Heart right ventricle (tissue), 16 donors: ENCODE measurements around the gene SLIT3. TPM values are rescaled to one million over a fixed set of nuclear protein-coding genes. Genes with fewer than 3 reads are reported as not detected.
"Not testable (repeated sequence)": the region's sequence is repeated elsewhere in the genome, so short reads cannot be mapped to it uniquely, and the experiment has no call there.

Experiments
- ATAC-seq, 8 donors: fragments of 200-7000 bp; cut with Tn5 transposase; one replicate each; pipeline ENCODE4 v1.9.1; 2020; ENCODE audit warnings: mild to moderate bottlenecking in 8 of 8, moderate library complexity in 8 of 8, moderate number of reproducible peaks in 1 of 8
- DNase-seq, 2 donors: peaks; one replicate each; pipeline ENCODE4 v3.0.0-alpha.2; 2020
- H3K27ac ChIP-seq, 10 donors: fragments of 200-600 bp; sonication (generic) in 2 of 10; one replicate each; pipeline versions ENCODE4 v1.5.0 to v1.8.0; 2020 to 2022; ENCODE audit warnings: mild to moderate bottlenecking in 3 of 10
- H3K27me3 ChIP-seq, 7 donors: fragments of 200-600 bp; one replicate each; pipeline ENCODE4 v1.8.0; 2021 to 2022; ENCODE audit warnings: mild to moderate bottlenecking in 2 of 7
- H3K36me3 ChIP-seq, 9 donors: fragments of 200-600 bp; sonication (generic) in 1 of 9; one replicate each; pipeline versions ENCODE4 v1.5.0 to v1.8.0; 2020 to 2022; ENCODE audit warnings: mild to moderate bottlenecking in 2 of 9
- H3K4me1 ChIP-seq, 9 donors: fragments of 200-600 bp; sonication (generic) in 1 of 9; one replicate each; pipeline versions ENCODE4 v1.5.0 to v1.8.0; 2020 to 2022; ENCODE audit warnings: mild to moderate bottlenecking in 4 of 9
- H3K4me3 ChIP-seq, 10 donors: fragments of 200-600 bp; sonication (generic) in 2 of 10; one replicate each; pipeline versions ENCODE4 v1.5.0 to v1.8.0; 2020 to 2022; ENCODE audit warnings: mild to moderate bottlenecking in 7 of 10, moderate library complexity in 2 of 10
- H3K9me3 ChIP-seq, 11 donors: fragments of 200-600 bp in 10 of 11; sonication (generic) in 2 of 11; one replicate each; pipeline versions ENCODE4 v1.5.0 to v1.8.0; 2013 to 2022; ENCODE audit warnings: mild to moderate bottlenecking in 2 of 11, control low read depth in 1 of 11, moderate library complexity in 1 of 11
- whole genome bisulfite sequencing, 2 donors: extraction: QIAGEN DNeasy Blood & Tissue Kit; methylation state at CpG; one replicate each; pipeline ENCODE4 v1.1.7; 2013; ENCODE audit warnings: inconsistent platforms in 1 of 2; 5-methylcytosine and 5-hydroxymethylcytosine counted together
- intact Hi-C, 10 donors: fragments of 100-400 bp; cut with DNase I; formaldehyde crosslinking; loops; one replicate each; pipeline versions ENCODE4 v1.11.1 to v1.14.2; 2022
- polyA plus RNA-seq, 2 donors: library from polyadenylated mRNA; stranded (reverse); fragments of 200-250 nt; gene quantifications; one replicate each; pipeline ENCODE4 v1.2.3, GENCODE V29; 2013
- total RNA-seq, 10 donors: library from RNA; stranded (reverse); fragmentation: NEBNext Ultra II Directional in 3 of 10; extraction: Animal tissue kit (Norgen Biotek cat#: 25700) in 3 of 10; gene quantifications; one replicate each; pipeline versions ENCODE4 v1.2.1 to v1.2.4, GENCODE V29; 2021 to 2023
- TF ChIP-seq, protein P1 (sequence below), 9 donors: fragments of 200-600 bp; sonication (generic) in 2 of 9; IDR thresholded peaks; one replicate each; pipeline versions ENCODE4 v1.5.0 to v1.8.0; 2021 to 2022; ENCODE audit warnings: antibody characterized with exemption in 9 of 9, mild to moderate bottlenecking in 5 of 9, moderate library complexity in 1 of 9
- donor health status: Arrhythmogenic right ventricular cardiomyopathy.
- donor health status: ischemic (EF 13 %, LVEDD 7.1; RV severe dilation, severe dysfunction).
- donor health status: healthy with polysubstance abuse.
- donor health status: DM: no; HTN: yes; CAD: no.
- donor health status: DM: no; HTN: no; CAD: no.
- donor health status: ischemic (EF 25% LVEDD 6.9; RV normal size, moderate dysfunction).
- donor health status: ischemic (EF 25% LVEDD 5.7; RV mildly dilated, moderate dysfunction).
- donor health status: healthy.
- donor health status: DM: yes; HTN: yes; CAD: no.
- donor health status: Ischemic cardiomyopathy.
- donor health status: ischemic (EF 35%, LVEDD 5.7; RV mildly dilated, moderate dysfunction).
- donor health status: nonischemic (EF 11% LVEDD 7.7; RV severe dilation, severe dysfunction).
- donor health status: DM: yes; HTN: yes; CAD: no.
- donor health status: PGD.
- donor health status: ischemic (EF 29% LVEDD 5.4; RV normal size, mild dysfunction).
- donor health status: nonischemic (EF 23%, LVEDD 6.1; RV moderate dilation, normal function).

SLIT3 gene
- total and polyA plus RNA-seq, 12 donors = 2.0 to 29.2 (median 12.1) TPM

DNA sequence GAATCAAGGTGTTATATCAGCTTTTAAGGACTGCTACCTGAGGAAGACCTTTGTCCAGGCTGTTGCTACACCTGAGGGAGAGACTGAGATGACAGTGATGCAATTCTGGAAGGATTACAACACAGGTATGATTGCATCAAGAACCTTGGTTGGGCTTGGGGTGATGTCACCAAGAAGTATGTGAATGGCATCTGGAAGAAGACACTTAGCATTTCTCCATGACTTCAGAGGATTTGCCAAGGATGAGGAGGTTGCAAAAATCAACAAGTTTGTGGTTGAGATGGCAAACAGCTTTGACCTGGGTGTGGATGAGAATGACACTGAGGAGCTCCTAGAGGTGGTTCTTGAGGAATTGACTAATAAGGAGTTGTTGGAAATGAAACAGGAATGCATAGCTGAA lies 653.9 kb downstream of the SLIT3 start:
- no peaks in the 10 kb centered on the region for H3K27me3 ChIP-seq
- no peaks in the 10 kb centered on the region for H3K36me3 ChIP-seq
- H3K4me3 ChIP-seq = no peak overlapping the region
- TF ChIP-seq, protein P1, sequence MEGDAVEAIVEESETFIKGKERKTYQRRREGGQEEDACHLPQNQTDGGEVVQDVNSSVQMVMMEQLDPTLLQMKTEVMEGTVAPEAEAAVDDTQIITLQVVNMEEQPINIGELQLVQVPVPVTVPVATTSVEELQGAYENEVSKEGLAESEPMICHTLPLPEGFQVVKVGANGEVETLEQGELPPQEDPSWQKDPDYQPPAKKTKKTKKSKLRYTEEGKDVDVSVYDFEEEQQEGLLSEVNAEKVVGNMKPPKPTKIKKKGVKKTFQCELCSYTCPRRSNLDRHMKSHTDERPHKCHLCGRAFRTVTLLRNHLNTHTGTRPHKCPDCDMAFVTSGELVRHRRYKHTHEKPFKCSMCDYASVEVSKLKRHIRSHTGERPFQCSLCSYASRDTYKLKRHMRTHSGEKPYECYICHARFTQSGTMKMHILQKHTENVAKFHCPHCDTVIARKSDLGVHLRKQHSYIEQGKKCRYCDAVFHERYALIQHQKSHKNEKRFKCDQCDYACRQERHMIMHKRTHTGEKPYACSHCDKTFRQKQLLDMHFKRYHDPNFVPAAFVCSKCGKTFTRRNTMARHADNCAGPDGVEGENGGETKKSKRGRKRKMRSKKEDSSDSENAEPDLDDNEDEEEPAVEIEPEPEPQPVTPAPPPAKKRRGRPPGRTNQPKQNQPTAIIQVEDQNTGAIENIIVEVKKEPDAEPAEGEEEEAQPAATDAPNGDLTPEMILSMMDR (IDR thresholded peaks at IDR 0.05) = no peak
- H3K4me1 ChIP-seq = peaks cover 0 to 8% (median 0%) of the 10 kb centered on the region in 9 donors
- peaks cover 0 to 4% (median 0%) of the 10 kb centered on the region in 11 donors for H3K9me3 ChIP-seq
- DNase-seq (no peak), ATAC-seq (no peak)
- no peak overlapping the region for H3K27ac ChIP-seq
- intact Hi-C loops = no loop called here

DNA sequence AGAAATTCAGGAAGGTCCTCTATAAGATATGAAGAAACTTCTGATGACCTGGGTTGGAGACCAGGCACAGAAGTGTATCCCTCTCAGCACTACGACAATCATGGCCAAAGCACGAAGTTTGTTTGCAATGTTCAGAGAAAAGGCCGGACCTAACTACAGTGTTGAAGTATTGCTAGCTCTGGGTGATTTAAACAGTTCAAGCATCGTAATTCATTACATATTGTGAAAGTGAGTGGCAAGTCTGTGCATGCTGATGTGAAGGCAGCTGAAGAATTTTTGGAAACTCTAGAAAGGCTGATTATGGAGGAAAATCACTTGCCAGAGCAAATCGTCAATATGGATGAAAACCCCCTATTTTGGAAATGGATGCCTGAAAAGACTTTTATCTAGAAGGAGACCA lies 654.6 kb downstream of the SLIT3 start:
- TF ChIP-seq, protein P1 (IDR thresholded peaks at IDR 0.05) = no peak
- no peak for ATAC-seq
- intact Hi-C loops = no loop called here
- H3K27ac ChIP-seq = no peak overlapping the region
- DNase-seq = no peak
- no peaks in the 10 kb centered on the region for H3K36me3 ChIP-seq
- no peak overlapping the region for H3K4me3 ChIP-seq
- H3K27me3 ChIP-seq = no peaks in the 10 kb centered on the region
- 85 to 86% methylated on average over 5 of the region's 5 CpGs for WGBS, 2 donors
- peaks cover 0 to 4% (median 0%) of the 10 kb centered on the region in 11 donors for H3K9me3 ChIP-seq
- peaks cover 0 to 2% (median 0%) of the 10 kb centered on the region in 9 donors for H3K4me1 ChIP-seq

DNA sequence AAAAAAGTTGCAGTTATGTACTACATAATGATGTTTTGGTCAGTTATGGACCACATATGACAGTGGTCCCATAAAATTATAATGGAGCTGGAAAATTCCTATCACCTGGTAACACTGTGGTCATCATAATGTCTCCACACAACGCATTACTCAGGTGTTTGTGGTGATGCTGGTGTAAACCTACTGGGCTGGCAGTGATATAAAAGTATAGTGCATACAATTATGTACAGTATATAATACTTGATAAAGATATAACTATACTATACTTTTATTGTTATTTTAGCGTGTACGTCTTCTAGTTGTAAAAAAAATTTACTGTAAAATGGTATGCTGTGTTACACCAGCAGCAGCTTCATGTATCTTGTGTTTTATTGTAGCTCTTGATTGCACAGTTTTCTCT lies 655.7 kb downstream of the SLIT3 start:
- H3K27ac ChIP-seq = no peak overlapping the region
- H3K27me3 ChIP-seq = no peaks in the 10 kb centered on the region
- WGBS, 2 donors = 94 to 96% methylated on average over 3 of the region's 3 CpGs
- ATAC-seq = no peak
- no peaks in the 10 kb centered on the region for H3K36me3 ChIP-seq
- TF ChIP-seq, protein P1 (IDR thresholded peaks at IDR 0.05) = no peak
- DNase-seq = no peak
- H3K9me3 ChIP-seq = peaks cover 0 to 4% (median 0%) of the 10 kb centered on the region in 11 donors
- H3K4me3 ChIP-seq = no peak overlapping the region
- H3K4me1 ChIP-seq = no peaks in the 10 kb centered on the region
- intact Hi-C loops = no loop called here

DNA sequence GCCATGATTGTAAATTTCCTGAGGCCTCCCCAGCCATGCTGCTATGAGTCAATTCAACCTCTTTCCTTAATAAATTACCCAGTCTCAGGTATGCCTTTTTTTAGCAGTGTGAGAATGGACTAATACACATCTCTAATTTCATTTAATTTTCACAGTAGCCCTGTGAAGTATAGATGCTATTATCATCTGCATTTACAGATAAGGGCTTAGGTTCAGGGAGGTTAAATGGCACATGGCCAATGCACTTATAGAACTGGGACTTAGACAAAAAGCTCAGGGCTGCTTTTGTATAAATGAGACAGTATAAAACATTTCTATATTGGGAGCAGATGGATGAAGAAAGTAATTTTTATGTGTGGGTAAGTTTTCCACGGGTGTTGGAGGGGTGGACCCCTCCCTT lies 658.9 kb downstream of the SLIT3 start:
- WGBS, 2 donors = 44 to 71% methylated on average over 1 of the region's 1 CpG
- Histone ChIP-seq H3K9me3 (peaks cover 0 to 4% (median 0%) of the 10 kb centered on the region in 11 donors), H3K36me3 (no peaks in the 10 kb centered on the region), H3K4me1 (no peaks in the 10 kb centered on the region), H3K27ac (no peak overlapping the region), H3K27me3 (no peaks in the 10 kb centered on the region), H3K4me3 (no peak overlapping the region)
- intact Hi-C loops = no loop called here
- TF ChIP-seq, protein P1 (IDR thresholded peaks at IDR 0.05) = no peak
- DNase-seq (no peak), ATAC-seq (no peak)

DNA sequence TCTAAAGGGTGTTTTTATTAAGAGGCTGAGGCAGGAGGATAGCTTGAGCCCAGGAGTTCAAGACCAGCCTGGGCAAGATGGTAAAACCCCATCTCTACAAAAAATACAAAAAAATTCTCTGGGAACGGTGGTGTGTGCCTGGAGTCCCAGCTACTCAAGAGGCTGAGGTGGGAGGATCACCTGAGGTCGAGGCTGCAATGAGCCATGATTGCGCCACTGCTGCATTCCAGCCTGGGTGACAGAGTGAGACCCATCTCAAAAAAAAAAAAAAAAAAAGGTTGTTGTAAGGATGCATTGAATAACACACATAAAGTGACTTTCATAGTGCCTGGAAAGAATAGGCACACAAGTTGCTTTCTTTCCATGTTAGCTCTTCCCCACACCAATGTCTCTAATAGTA lies 662.1 kb downstream of the SLIT3 start:
- H3K9me3 ChIP-seq, H3K4me3 ChIP-seq, H3K27ac ChIP-seq, H3K36me3 ChIP-seq, ATAC-seq, intact Hi-C loops, DNase-seq, H3K4me1 ChIP-seq, H3K27me3 ChIP-seq: not testable (repeated sequence)
- 88 to 96% methylated on average over 3 of the region's 3 CpGs for WGBS, 2 donors
